Activated CD4-positive, CD25-positive, alpha-beta regulatory T cell treated with anti-CD3 and anti-CD28 coated beads, Interleukin-2, amount 50 U/mL, for 24 hours (primary cell): ENCODE data around the gene RPL41.
"Not testable (repeated sequence)": the region's sequence is repeated elsewhere in the genome, so short reads cannot be mapped to it uniquely, and the experiment has no call there.

Source experiments
- ATAC-seq, 2 donors: fragments of 150-1000 bp; cut with Tn5 transposase; one replicate each; pipeline ENCODE4 v1.10.0; 2021; ENCODE audit warnings: mild to moderate bottlenecking in 1 of 2, moderate library complexity in 1 of 2

The RPL41 gene

GRCh38 chr12:56116267-56117081 is at the start of gene RPL41:
Gene RPL41 (plus strand): TSS chr12:56116633.
- ATAC-seq = peak; percentile 36 to 42

- no peak for ATAC-seq
Measured at GRCh38 chr12:56071648-56072047, 44.8 kb upstream of the RPL41 start.

GRCh38 chr12:56074396-56074795 is 42.0 kb upstream of the RPL41 start:
- ATAC-seq = no peak

- ATAC-seq = not testable (repeated sequence)
Measured at GRCh38 chr12:56077966-56078365, 38.5 kb upstream of the RPL41 start.

GRCh38 chr12:56078427-56078826 is 38.0 kb upstream of the RPL41 start:
- no peak for ATAC-seq

- peak; percentile 60 to 63 for ATAC-seq
Measured at GRCh38 chr12:56078931-56079722, 37.3 kb upstream of the RPL41 start.

GRCh38 chr12:56079723-56080555 is 36.5 kb upstream of the RPL41 start, which contains the start of gene ERBB3:
Gene ERBB3 (plus strand): TSS chr12:56080165. CDS start chr12:56080301, 136 bp downstream.
- ATAC-seq = peak; percentile 77 to 86

GRCh38 chr12:56080556-56081138 is 35.8 kb upstream of the RPL41 start:
- no peak for ATAC-seq

GRCh38 chr12:56081393-56082347 is 34.8 kb upstream of the RPL41 start:
- no peak for ATAC-seq

- no peak for ATAC-seq
Measured at GRCh38 chr12:56082382-56082781, 34.1 kb upstream of the RPL41 start.

GRCh38 chr12:56082967-56083366 is 33.5 kb upstream of the RPL41 start:
- no peak for ATAC-seq

- peak in 1 of 2 donors; percentile 49 for ATAC-seq
Measured at GRCh38 chr12:56084958-56085543, 31.4 kb upstream of the RPL41 start.

- no peak for ATAC-seq
Measured at GRCh38 chr12:56086096-56086495, 30.3 kb upstream of the RPL41 start.

GRCh38 chr12:56086608-56087007 is 29.8 kb upstream of the RPL41 start:
- ATAC-seq = no peak

- ATAC-seq = no peak
Measured at GRCh38 chr12:56087220-56087619, 29.2 kb upstream of the RPL41 start.

GRCh38 chr12:56097738-56098137 is 18.7 kb upstream of the RPL41 start:
- no peak for ATAC-seq

GRCh38 chr12:56098592-56098991 is 17.8 kb upstream of the RPL41 start:
- no peak for ATAC-seq

GRCh38 chr12:56099787-56100186 is 16.6 kb upstream of the RPL41 start:
- ATAC-seq = no peak

- ATAC-seq = no peak
Measured at GRCh38 chr12:56101045-56101444, 15.4 kb upstream of the RPL41 start.

GRCh38 chr12:56102683-56103065 is 13.8 kb upstream of the RPL41 start:
- ATAC-seq = no peak
